Panc1 (cell line): Measurements from ENCODE around the gene TIMELESS. TPM values are rescaled to one million over a fixed set of nuclear protein-coding genes. Genes with fewer than 3 reads are reported as not detected.
"Not testable (repeated sequence)": the region's sequence is repeated elsewhere in the genome, so short reads cannot be mapped to it uniquely, and the experiment has no call there.

Experiments
- ATAC-seq: fragments of 200-7000 bp; cut with Tn5 transposase; 2 replicates; pipeline ENCODE4 v1.9.1; 2020; ENCODE audit warnings: mild to moderate bottlenecking, moderate library complexity
- Bru-seq: library from RNA; stranded (reverse); fragments of 400-500 nt; gene quantifications from one replicate; lab custom pipeline; 2021; lab: Mats Ljungman, UMichigan
- BruChase-seq, 2 experiments: library from RNA; stranded (reverse); fragments of 400-500 nt; gene quantifications; one replicate each; lab custom pipeline; 2021; lab: Mats Ljungman, UMichigan
- BruUV-seq: library from RNA; stranded (reverse); fragments of 400-500 nt; replicated peaks from 2 replicates; lab custom pipeline; 2021; lab: Mats Ljungman, UMichigan
- CTCF ChIA-PET: fragments of 300-600 bp; sonication (Branson Sonifier 250); formaldehyde crosslinking; loops from one replicate; lab custom pipeline; 2022; ENCODE audit warnings: antibody characterized with exemption; lab: Charles Lee
- POLR2A ChIA-PET: fragments of 300-600 bp; sonication (Branson Sonifier 250); formaldehyde crosslinking; loops from one replicate; lab custom pipeline; 2022; ENCODE audit warnings: antibody characterized with exemption; lab: Charles Lee
- DNase-seq: peaks from one replicate; pipeline ENCODE4 v3.0.0-alpha.2; 2010; ENCODE audit warnings: low read depth, low spot score
- H3K27ac ChIP-seq: 2 replicates; pipeline ENCODE4 v1.5.1; 2011; ENCODE audit warnings: mild to moderate bottlenecking, low read length, inconsistent platforms
- H3K27me3 ChIP-seq: fragments of 200-500 bp; sonication (Bioruptor generic); 2 replicates; pipeline ENCODE4 v1.6.0; 2014; ENCODE audit warnings: low read length, inconsistent platforms; ENCODE audit not compliant: control insufficient read depth, insufficient read depth
- H3K36me3 ChIP-seq: fragments of 200-500 bp; sonication (Bioruptor generic); 2 replicates; pipeline ENCODE4 v1.5.1; 2014; ENCODE audit warnings: inconsistent platforms, mild to moderate bottlenecking, low read length, moderate library complexity; ENCODE audit not compliant: control insufficient read depth, insufficient read depth
- H3K4me1 ChIP-seq: 2 replicates; pipeline ENCODE4 v1.5.1; 2011; ENCODE audit warnings: inconsistent platforms, mild to moderate bottlenecking, low read length, moderate library complexity; ENCODE audit not compliant: control insufficient read depth, insufficient read depth
- H3K4me3 ChIP-seq, 2 experiments: 2 replicates each; pipeline ENCODE4 v1.5.1; 2011 to 2012; ENCODE audit warnings: low read depth in 2 of 2, low read length in 2 of 2, mild to moderate bottlenecking in 2 of 2, inconsistent platforms in 1 of 2, moderate library complexity in 1 of 2
- H3K9me3 ChIP-seq: fragments of 200-500 bp; sonication (Bioruptor generic); 2 replicates; pipeline ENCODE4 v1.5.1; 2014; ENCODE audit warnings: low read depth, mild to moderate bottlenecking, inconsistent platforms, low read length, moderate library complexity; ENCODE audit not compliant: control insufficient read depth, insufficient read depth
- POLR2AphosphoS5 ChIP-seq: IDR thresholded peaks from 2 replicates; pipeline ENCODE4 v1.6.1; 2012; ENCODE audit warnings: mild to moderate bottlenecking, low read depth, low read length, moderate library complexity
- SIN3A ChIP-seq: IDR thresholded peaks from 2 replicates; pipeline ENCODE4 v1.6.1; 2012; ENCODE audit warnings: low read depth, mild to moderate bottlenecking, low read length, moderate library complexity, borderline replicate concordance; ENCODE audit not compliant: insufficient read depth
- TCF7L2 ChIP-seq: IDR thresholded peaks from 2 replicates; pipeline ENCODE4 v1.6.1; 2011; ENCODE audit warnings: mild to moderate bottlenecking, low read depth, low read length, inconsistent platforms
- in situ Hi-C: cut with HindIII; loops from 2 replicates; pipeline ENCODE4 v1.10.0; 2016; ENCODE audit warnings: low sequenced_read_pairs, low pct_unique_long_range_greater_than_20kb
- intact Hi-C: fragments of 100-400 bp; cut with micrococcal nuclease; formaldehyde crosslinking; loops from one replicate; pipeline ENCODE4 v1.10.0; 2022; ENCODE audit not compliant: unreplicated experiment
- long read RNA-seq: library from polyadenylated mRNA; unstranded; transcript quantifications from one replicate; pipeline ENCODE4 v2.0.0, GENCODE V29; 2021; ENCODE audit not compliant: unreplicated experiment
- polyA plus RNA-seq: library from polyadenylated mRNA; unstranded; fragments of >200 nt; gene quantifications from one replicate; pipeline ENCODE4 v1.2.1, GENCODE V29; 2012; ENCODE audit warnings: missing spikeins; ENCODE audit not compliant: insufficient read length
- total RNA-seq: library from RNA; stranded (reverse); gene quantifications from one replicate; pipeline ENCODE4 v1.2.1, GENCODE V29; 2021; ENCODE audit not compliant: unreplicated experiment
- TF ChIP-seq, protein P1 (sequence below): fragments of 450-650 bp; IDR thresholded peaks from 2 replicates; pipeline ENCODE4 v1.5.1; 2017; ENCODE audit warnings: mild to moderate bottlenecking

TIMELESS gene, protein sequence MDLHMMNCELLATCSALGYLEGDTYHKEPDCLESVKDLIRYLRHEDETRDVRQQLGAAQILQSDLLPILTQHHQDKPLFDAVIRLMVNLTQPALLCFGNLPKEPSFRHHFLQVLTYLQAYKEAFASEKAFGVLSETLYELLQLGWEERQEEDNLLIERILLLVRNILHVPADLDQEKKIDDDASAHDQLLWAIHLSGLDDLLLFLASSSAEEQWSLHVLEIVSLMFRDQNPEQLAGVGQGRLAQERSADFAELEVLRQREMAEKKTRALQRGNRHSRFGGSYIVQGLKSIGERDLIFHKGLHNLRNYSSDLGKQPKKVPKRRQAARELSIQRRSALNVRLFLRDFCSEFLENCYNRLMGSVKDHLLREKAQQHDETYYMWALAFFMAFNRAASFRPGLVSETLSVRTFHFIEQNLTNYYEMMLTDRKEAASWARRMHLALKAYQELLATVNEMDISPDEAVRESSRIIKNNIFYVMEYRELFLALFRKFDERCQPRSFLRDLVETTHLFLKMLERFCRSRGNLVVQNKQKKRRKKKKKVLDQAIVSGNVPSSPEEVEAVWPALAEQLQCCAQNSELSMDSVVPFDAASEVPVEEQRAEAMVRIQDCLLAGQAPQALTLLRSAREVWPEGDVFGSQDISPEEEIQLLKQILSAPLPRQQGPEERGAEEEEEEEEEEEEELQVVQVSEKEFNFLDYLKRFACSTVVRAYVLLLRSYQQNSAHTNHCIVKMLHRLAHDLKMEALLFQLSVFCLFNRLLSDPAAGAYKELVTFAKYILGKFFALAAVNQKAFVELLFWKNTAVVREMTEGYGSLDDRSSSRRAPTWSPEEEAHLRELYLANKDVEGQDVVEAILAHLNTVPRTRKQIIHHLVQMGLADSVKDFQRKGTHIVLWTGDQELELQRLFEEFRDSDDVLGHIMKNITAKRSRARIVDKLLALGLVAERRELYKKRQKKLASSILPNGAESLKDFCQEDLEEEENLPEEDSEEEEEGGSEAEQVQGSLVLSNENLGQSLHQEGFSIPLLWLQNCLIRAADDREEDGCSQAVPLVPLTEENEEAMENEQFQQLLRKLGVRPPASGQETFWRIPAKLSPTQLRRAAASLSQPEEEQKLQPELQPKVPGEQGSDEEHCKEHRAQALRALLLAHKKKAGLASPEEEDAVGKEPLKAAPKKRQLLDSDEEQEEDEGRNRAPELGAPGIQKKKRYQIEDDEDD
- total RNA-seq (46.2 TPM), Bru-seq, nascent RNA (percentile 72 among the genes with signal in this experiment), BruChase-seq, experiment 1, labeled RNA remaining after a 2-hour chase (percentile 84 among the genes with signal in this experiment), BruChase-seq, experiment 2, labeled RNA remaining after a 6-hour chase (percentile 84 among the genes with signal in this experiment)
- 21.2 TPM for polyA plus RNA-seq
- long read RNA-seq, full-length matches to known transcripts = 69 of 189 reads
- long read RNA-seq, partial matches to known transcripts = 57 of 189 reads
- long read RNA-seq, other reads (novel, unspliced or antisense) = 63 of 189 reads

DNA sequence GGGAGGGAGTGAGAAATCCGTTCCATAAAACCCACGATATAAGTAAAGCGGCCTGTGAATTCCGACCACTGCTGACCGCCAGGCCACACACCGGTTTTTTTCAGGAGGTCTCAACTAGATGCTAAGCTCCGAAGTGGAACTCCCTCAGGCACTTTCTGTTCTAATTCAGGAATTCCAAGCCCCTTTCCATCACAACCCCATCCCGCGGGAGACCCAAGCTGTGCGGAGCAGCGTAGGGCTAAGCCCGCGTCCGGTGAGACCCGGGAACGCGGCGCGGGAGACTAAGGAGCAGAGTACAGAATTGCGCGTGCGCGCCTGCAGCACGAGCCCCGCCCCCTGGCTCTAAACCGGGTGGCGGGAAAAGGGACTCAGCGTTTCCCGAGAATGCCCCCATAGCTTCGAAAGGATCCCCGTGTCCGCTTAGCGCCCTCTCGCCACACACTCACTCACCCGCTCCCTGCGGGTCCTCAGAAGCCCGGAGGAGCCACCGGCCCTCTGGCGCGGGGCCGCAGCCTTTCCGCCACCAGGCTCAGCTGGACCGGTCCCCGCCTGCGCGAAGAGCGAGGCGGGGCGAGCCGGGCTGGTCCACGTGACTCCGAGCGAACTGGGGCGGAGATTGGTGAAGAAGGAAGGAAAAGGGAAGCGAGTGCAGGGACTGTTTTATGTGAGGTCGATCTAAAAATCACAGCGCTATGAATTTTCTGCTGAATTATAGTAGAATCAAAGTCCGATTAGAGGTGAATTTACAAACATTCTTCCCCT, at the start of gene TIMELESS:
TSS of gene TIMELESS (minus strand) at position 567 of the 762 bp plus-strand sequence. CDS start 15,256 bp downstream, outside the sequence.
- peak; percentile 81 for DNase-seq
- Histone ChIP-seq H3K27ac (peak within 1 kb of the TSS; percentile 99), H3K36me3 (no peaks in the 10 kb centered on the region), H3K4me1 (0 out of 2 replicates have a peak, but pooled peaks cover 5% of the 10 kb centered on the region), H3K4me3 (peak within 1 kb of the TSS; percentile 72 to 84), H3K9me3 (no peaks in the 10 kb centered on the region), H3K27me3 (no peaks in the 10 kb centered on the region)
- intact Hi-C loops = no loop called here
- TSS peak; percentile 91 for BruUV-seq
- in situ Hi-C loops = no loop called here
- ATAC-seq = peak; percentile 99
- peak; percentile 90 for TF ChIP-seq POLR2AphosphoS5
- no peak for TF ChIP-seq TCF7L2
- TF ChIP-seq SIN3A = no peak
- CTCF ChIA-PET = interaction anchor here (0.5 to 0.6 kb wide), 2 partner anchors 15 to 92 kb away, joined by 4 to 6 read pairs; no protein-coding TSS in a partner anchor
- POLR2A ChIA-PET = no interaction called here

DNA sequence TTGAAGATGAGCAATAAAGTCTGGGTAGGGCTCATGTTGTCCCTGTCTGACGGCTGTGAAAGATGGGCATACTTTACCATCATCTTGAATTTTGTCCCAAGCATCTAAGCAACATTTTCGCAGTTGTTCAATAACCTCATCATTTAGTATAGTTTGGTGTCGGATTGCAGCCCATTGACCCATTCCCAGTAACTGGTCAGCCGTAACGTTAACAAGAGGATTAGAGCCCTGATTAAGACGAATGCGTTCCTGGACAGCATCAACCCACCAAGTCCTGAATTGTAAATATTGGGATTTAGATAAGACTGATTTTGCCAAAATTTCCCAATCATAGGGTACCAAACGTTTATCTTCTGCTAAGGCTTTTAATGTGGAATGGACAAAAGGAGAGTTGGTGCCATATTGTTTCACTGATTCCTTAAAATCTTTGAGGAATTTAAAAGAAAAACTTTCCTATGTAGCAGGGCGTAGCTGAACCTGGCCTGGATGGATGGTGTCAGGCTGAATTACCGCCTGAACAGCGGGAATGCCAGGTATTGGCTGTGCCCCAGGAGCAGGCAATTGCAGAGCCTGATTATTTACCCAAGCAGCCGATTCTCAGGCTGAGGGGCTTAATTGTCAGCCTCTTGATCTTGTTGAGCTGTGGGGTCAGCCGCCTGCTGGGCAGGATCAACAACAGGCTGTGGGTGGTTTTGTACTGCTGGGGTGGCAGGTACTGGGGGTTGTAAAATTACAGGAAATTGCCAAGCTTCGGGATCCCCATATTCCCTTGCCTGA, 49.1 kb upstream of the TIMELESS start:
- H3K4me1 ChIP-seq, ATAC-seq, intact Hi-C loops, H3K4me3 ChIP-seq, H3K9me3 ChIP-seq, H3K27ac ChIP-seq, POLR2A ChIA-PET, CTCF ChIA-PET, in situ Hi-C loops, H3K36me3 ChIP-seq, BruUV-seq, H3K27me3 ChIP-seq, DNase-seq: not testable (repeated sequence)

DNA sequence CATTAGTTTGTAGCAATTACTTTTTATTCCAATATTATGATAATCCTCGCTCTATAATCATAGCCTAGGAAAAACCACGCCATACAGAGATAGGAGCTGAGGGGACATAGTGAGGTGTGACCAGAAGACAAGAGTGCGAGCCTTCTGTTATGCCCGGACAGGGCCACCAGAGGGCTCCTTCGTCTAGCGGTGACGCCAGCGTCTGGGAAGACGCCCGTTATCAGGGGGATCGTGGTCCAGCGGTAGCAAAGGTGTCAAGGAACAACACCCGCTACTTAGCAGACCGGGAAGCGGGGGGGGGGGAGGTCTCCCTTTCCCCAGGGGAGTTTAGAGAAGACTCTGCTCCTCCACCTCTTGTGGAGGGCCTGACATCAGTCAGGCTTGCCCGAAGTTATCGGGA, 47.5 kb upstream of the TIMELESS start:
- H3K27me3 ChIP-seq, in situ Hi-C loops, H3K9me3 ChIP-seq, CTCF ChIA-PET, intact Hi-C loops, H3K36me3 ChIP-seq, BruUV-seq, H3K4me1 ChIP-seq, DNase-seq, H3K27ac ChIP-seq, POLR2A ChIA-PET: not testable (repeated sequence)
- TF ChIP-seq, protein P1, sequence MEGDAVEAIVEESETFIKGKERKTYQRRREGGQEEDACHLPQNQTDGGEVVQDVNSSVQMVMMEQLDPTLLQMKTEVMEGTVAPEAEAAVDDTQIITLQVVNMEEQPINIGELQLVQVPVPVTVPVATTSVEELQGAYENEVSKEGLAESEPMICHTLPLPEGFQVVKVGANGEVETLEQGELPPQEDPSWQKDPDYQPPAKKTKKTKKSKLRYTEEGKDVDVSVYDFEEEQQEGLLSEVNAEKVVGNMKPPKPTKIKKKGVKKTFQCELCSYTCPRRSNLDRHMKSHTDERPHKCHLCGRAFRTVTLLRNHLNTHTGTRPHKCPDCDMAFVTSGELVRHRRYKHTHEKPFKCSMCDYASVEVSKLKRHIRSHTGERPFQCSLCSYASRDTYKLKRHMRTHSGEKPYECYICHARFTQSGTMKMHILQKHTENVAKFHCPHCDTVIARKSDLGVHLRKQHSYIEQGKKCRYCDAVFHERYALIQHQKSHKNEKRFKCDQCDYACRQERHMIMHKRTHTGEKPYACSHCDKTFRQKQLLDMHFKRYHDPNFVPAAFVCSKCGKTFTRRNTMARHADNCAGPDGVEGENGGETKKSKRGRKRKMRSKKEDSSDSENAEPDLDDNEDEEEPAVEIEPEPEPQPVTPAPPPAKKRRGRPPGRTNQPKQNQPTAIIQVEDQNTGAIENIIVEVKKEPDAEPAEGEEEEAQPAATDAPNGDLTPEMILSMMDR = peak; percentile 72
- H3K4me3 ChIP-seq = peak overlapping the region in 1 of 2 experiments; percentile 30; a peak in 2 of 4 replicates
- ATAC-seq = peak; percentile 56; the same call in 1 of the 2 replicates

DNA sequence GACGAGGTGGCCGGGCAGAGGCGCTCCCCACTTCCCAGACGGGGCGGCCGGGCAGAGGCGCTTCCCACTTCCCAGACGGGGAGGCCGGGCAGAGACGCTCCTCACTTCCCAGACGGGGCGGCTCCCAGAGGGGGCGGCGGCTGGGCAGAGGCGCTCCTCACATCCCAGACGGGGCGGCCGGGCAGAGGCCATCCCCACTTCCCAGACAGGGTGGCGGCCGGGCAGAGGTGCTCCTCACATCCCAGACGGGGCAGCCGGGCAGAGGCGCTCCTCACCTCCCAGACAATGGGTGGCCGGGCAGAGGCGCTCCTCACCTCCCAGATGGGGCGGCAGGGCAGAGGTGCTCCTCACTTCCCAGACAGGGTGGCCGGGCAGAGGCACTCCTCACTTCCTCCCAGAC, 45.3 kb upstream of the TIMELESS start:
- intact Hi-C loops, ATAC-seq, H3K27ac ChIP-seq, H3K4me3 ChIP-seq, H3K36me3 ChIP-seq, H3K4me1 ChIP-seq, H3K27me3 ChIP-seq, POLR2A ChIA-PET, H3K9me3 ChIP-seq, in situ Hi-C loops, DNase-seq, BruUV-seq: not testable (repeated sequence)
- CTCF ChIA-PET = interaction anchor here (0.7 kb wide), 1 partner anchor 11 kb away, joined by 6 read pairs; no protein-coding TSS in a partner anchor
